Adrenal gland (tissue), 12 donors: ENCODE measurements around the gene CMPK1. TPM values are rescaled to one million over a fixed set of nuclear protein-coding genes. Genes with fewer than 3 reads are reported as not detected.

Experiments
- DNase-seq, 7 donors: peaks; one replicate each; pipeline ENCODE4 v3.0.0-alpha.2; 2019 to 2020
- H3K27ac ChIP-seq, 5 donors: fragments of 200-600 bp; sonication (generic) in 4 of 5; 1 replicate in 3 of 5; 2 replicates in 2 of 5; pipeline versions ENCODE4 v1.5.1 to v1.8.0; 2016 to 2020; ENCODE audit warnings: mild to moderate bottlenecking in 1 of 5
- H3K27me3 ChIP-seq: fragments of 200-600 bp; 2 replicates; pipeline ENCODE4 v1.8.0; 2021
- H3K36me3 ChIP-seq, 2 donors: fragments of 200-600 bp; replicated peaks in 1 of 2; 1 replicate in 1 of 2; 2 replicates in 1 of 2; pipeline versions ENCODE4 v1.5.1 to v1.8.0; 2018 to 2022
- H3K4me1 ChIP-seq, 2 donors: fragments of 200-600 bp; replicated peaks in 1 of 2; 1 replicate in 1 of 2; 2 replicates in 1 of 2; pipeline versions ENCODE4 v1.5.1 to v1.8.0; 2018 to 2021
- H3K4me3 ChIP-seq, 4 donors: fragments of 200-600 bp; sonication (generic) in 3 of 4; one replicate each; pipeline ENCODE4 v1.5.1; 2016 to 2018
- H3K9me3 ChIP-seq, 3 donors: fragments of 200-600 bp; sonication (generic) in 1 of 3; replicated peaks in 1 of 3; 1 replicate in 2 of 3; 2 replicates in 1 of 3; pipeline versions ENCODE4 v1.5.1 to v1.8.0; 2016 to 2021
- CTCF ChIP-seq, 6 experiments: fragments of 450-650 bp in 4 of 6; fragments of 200-600 bp in 2 of 6; sonication (generic) in 1 of 6; IDR thresholded peaks; 1 replicate in 5 of 6; 2 replicates in 1 of 6; pipeline versions ENCODE4 v1.5.1 to v1.8.0; 2016 to 2021; ENCODE audit warnings: antibody characterized with exemption in 6 of 6, mild to moderate bottlenecking in 2 of 6, moderate library complexity in 1 of 6
- POLR2A ChIP-seq, 2 donors: fragments of 450-650 bp; IDR thresholded peaks; one replicate each; pipeline ENCODE4 v1.6.1; 2017; ENCODE audit warnings: antibody characterized with exemption in 2 of 2, mild to moderate bottlenecking in 2 of 2, moderate library complexity in 1 of 2
- WGBS, 4 donors: extraction: QIAGEN DNeasy Blood & Tissue Kit in 2 of 4; methylation state at CpG; one replicate each; pipeline versions ENCODE4 v1.1.5 to v1.1.7; 2013 to 2017; 5-methylcytosine and 5-hydroxymethylcytosine counted together
- intact Hi-C, 2 donors: fragments of 100-400 bp; cut with DNase I; formaldehyde crosslinking; loops; one replicate each; pipeline versions ENCODE4 v1.14.1 to v1.15.0; 2022 to 2023
- polyA plus RNA-seq, 3 donors: library from polyadenylated mRNA; stranded (reverse); fragments of 200-250 nt in 2 of 3; fragments of 350-450 nt in 1 of 3; fragmentation: Illumina TruSeq in 1 of 3; extraction: RNeasy Lipid Tissue Mini Kit (QIAGEN cat#74804) in 1 of 3; gene quantifications; one replicate each; pipeline ENCODE4 v1.2.3, GENCODE V29; 2013 to 2014
- total RNA-seq, 9 donors: library from RNA; depleted of rRNA in 4 of 9; stranded (reverse); fragments of >200 nt in 4 of 9; fragments of 120-200 nt in 1 of 9; fragmentation: NEBNext Ultra II Directional in 1 of 9; extraction: Animal tissue kit (Norgen Biotek cat#: 25700) in 1 of 9; gene quantifications; one replicate each; pipeline versions ENCODE4 v1.1.0 to v1.2.4, GENCODE V29; 2013 to 2023
- donor health status: healthy with polysubstance abuse.
- donor health status: Bipolar disorder and iron deficiency.
- donor health status: DM: yes; HTN: yes; CAD: no.
- donor health status: DM: no; HTN: no; CAD: no.
- donor health status: DM: no; HTN: no; CAD: no.
- donor health status: DM: yes; HTN: yes; CAD: no.

Gene CMPK1
- total and polyA plus RNA-seq, 12 donors: 31.0 to 124 (median 64.2) TPM

GRCh38 chr1:47405697-47406096, 72.1 kb downstream of the CMPK1 start:
- Histone ChIP-seq H3K4me1 (no peaks in the 10 kb centered on the region), H3K36me3 (no peaks in the 10 kb centered on the region), H3K9me3 (no peaks in the 10 kb centered on the region), H3K4me3 (no peak overlapping the region), H3K27ac (no peak overlapping the region), H3K27me3 (no peaks in the 10 kb centered on the region)
- TF ChIP-seq CTCF (IDR thresholded peaks at IDR 0.05) (no peak), POLR2A (IDR thresholded peaks at IDR 0.05) (no peak)
- DNase-seq: peak in 2 of 7 donors; percentile 23 to 55
- intact Hi-C loops: no loop called here
- WGBS, 4 donors: 47 to 73% (median 63%) methylated on average over 5 of the region's 5 CpGs

- no peak for DNase-seq
- no peaks in the 10 kb centered on the region for H3K9me3 ChIP-seq
- WGBS, 4 donors: 62 to 83% (median 78%) methylated on average over 5 of the region's 5 CpGs
- no peak overlapping the region for H3K4me3 ChIP-seq
- no peak for TF ChIP-seq POLR2A (IDR thresholded peaks at IDR 0.05)
- no peak for TF ChIP-seq CTCF (IDR thresholded peaks at IDR 0.05)
- H3K27ac ChIP-seq: no peak overlapping the region
- intact Hi-C loops: no loop called here
- no peaks in the 10 kb centered on the region for H3K36me3 ChIP-seq
- H3K4me1 ChIP-seq: no peaks in the 10 kb centered on the region
- H3K27me3 ChIP-seq: no peaks in the 10 kb centered on the region
These were observed 73.4 kb downstream of the CMPK1 start for GRCh38 chr1:47406966-47407365.

DNA sequence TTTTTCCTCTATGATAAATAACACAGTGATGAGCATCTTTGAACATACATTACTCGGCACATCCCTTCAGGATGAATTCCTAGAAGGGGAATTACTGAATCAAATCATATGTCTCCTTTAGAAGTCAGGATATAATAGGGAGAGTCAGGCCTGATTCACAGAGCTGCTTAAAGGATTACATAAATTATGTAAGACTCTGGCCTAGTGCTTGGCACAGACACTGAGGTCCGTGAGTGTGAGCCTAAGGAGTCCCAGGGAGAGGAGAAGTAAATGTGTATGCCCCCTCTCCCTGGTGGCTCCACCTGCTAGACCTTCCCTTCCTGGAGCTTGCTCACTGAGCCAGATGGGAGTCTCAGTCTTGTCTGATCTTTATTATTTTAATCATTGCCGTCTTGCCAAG, 73.9 kb downstream of the CMPK1 start:
- 72 to 87% (median 85%) methylated on average over 2 to 3 of the region's 3 CpGs for WGBS, 4 donors
- no peak for DNase-seq
- no peak overlapping the region for H3K4me3 ChIP-seq

DNA sequence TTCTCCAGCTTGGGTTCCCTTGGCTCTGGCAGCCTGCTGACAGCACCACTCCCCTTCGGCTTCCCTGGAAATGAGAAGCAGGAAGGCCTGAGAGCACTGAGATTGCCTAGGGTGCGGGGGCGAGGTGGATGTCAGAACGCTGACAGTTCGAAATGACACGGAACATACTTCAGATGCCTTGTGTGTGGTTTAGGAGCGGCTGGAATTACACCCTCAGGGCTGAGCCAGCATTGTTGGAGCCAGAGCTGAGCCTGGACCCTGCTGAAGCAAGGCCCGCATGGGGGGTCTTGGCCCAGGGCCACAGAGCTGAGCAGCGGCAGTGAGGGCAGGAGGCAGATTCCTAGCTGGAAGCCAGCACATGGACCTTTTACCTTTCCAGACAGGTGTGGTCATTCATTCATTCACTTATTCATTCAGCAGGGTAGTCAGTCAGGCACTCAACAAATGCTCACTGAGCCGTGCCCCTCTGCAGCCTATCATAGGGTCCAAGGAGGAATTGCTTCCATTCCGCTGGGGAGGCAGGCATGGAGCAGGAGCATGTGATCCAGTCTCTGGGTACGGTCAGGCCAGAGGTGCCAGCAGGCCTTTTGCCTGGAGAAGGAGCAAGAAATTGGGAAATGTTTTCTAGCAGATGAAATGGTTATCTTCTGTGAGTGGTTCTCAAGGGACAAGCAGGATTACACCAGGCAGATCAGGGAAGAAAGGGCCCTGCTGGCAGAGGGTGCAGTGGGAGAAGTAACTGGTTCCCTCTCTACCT, 75.9 kb downstream of the CMPK1 start:
- no peak for TF ChIP-seq POLR2A (IDR thresholded peaks at IDR 0.05)
- no peak for TF ChIP-seq CTCF (IDR thresholded peaks at IDR 0.05)
- H3K27ac ChIP-seq: peak overlapping the region in 1 of 5 donors; percentile 53
- H3K4me1 ChIP-seq: no peaks in the 10 kb centered on the region
- H3K27me3 ChIP-seq: no peaks in the 10 kb centered on the region
- H3K9me3 ChIP-seq: no peaks in the 10 kb centered on the region
- H3K4me3 ChIP-seq: no peak overlapping the region
- intact Hi-C loops: no loop called here
- 75 to 79% (median 77%) methylated on average over 10 to 12 of the region's 12 CpGs for WGBS, 4 donors
- DNase-seq: peak in 2 of 7 donors; percentile 23 to 37
- H3K36me3 ChIP-seq: no peaks in the 10 kb centered on the region

More for the DNA sequence above, 73.9 kb downstream of the CMPK1 start:
- H3K9me3 ChIP-seq: no peaks in the 10 kb centered on the region
- TF ChIP-seq POLR2A (IDR thresholded peaks at IDR 0.05) (no peak), CTCF (IDR thresholded peaks at IDR 0.05) (no peak)
- H3K36me3 ChIP-seq: no peaks in the 10 kb centered on the region
- no peaks in the 10 kb centered on the region for H3K4me1 ChIP-seq
- H3K27me3 ChIP-seq: no peaks in the 10 kb centered on the region
- no peak overlapping the region for H3K27ac ChIP-seq
- intact Hi-C loops: no loop called here
